ENCODE measurements around the gene MOXD1.

Gene MOXD1

DNA sequence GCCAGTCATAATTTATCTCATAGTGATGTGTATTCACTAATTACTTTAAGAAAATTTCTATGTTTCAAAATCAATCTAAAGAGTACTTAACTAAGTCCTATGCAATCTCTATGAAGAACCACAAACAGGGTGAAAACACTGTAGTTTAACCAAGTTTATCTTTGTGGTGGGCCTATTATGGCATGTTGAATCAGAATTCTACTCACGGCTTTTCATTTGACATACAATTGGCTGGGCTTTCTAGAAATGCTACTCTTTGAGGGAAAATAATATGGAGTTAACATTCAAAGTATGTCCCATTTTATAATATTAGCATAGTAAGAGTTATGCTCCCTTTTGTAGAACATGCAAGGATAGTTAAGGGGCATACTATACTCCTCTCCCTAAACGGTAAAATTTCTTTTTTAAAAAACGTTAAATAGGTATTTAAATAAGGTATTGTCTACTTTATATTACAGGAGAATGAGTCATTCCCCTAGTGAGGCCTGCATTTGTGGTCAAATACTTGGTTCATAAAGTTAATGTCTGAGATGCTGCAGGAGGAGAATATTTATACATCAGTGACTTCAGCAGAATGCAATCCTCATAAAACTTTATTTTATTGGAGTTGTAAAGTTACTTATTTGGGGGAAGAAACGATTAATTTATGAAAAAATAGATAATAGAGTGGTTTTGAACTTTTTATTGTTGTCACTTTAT, 1.8 kb downstream of the MOXD1 start:
- Histone ChIP-seq H3K27me3 (ENCODE audit: control insufficient read depth in 1 of 2, insufficient read depth in 2 of 2, low read length in 2 of 2) (peaks cover 7 to 23% of the 10 kb centered on the region in 2 donors), H3K9ac (ENCODE audit: low read length in 2 of 2) (no peak overlapping the region), H3K4me3 (ENCODE audit: low read length in 2 of 2) (no peak overlapping the region), H3K36me3 (ENCODE audit: control insufficient read depth in 2 of 2, insufficient read depth in 2 of 2, low read length in 2 of 2) (no peaks in the 10 kb centered on the region), H3K4me1 (ENCODE audit: control insufficient read depth, insufficient read depth, low read length) (peaks cover 4% of the 10 kb centered on the region), H3K27ac (ENCODE audit: low read length) (no peak overlapping the region), H3K9me3 (ENCODE audit: control insufficient read depth in 2 of 2, low read length in 2 of 2) (peaks cover 0 to 3% of the 10 kb centered on the region in 2 donors)

DNA sequence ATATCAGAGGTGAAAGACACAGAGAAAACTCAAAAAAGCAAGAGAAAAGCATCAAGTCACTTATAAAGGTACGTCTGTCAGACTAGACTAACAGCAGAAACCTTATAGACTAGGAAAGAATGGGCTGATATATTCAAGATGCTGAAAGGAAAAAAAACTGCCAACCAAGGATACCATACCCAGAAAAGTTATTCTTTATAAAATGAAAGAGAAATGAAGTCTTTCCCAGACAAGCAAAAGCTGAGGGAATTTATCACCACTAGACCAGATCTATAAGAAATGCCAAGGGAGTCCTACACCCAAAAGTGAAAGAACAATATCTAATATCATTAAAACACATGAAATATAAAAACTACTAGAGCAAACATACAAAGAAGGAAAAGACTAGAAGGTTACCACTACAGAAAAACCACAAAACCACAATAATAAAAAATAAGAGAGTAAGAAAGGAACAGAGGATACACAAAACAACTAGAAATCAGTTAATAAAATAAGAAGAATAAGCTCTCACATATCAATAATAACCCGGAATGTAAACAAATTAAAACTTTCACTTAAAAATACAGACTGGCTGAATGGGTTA, 6.2 kb downstream of the MOXD1 start:
- H3K9me3 ChIP-seq (ENCODE audit: control insufficient read depth in 2 of 2, low read length in 2 of 2): peaks cover 0 to 9% of the 10 kb centered on the region in 2 donors
- no peak overlapping the region for H3K4me3 ChIP-seq (ENCODE audit: low read length in 2 of 2)
- H3K27ac ChIP-seq (ENCODE audit: low read length): no peak overlapping the region
- H3K36me3 ChIP-seq (ENCODE audit: control insufficient read depth in 2 of 2, insufficient read depth in 2 of 2, low read length in 2 of 2): no peaks in the 10 kb centered on the region
- no peak overlapping the region for H3K9ac ChIP-seq (ENCODE audit: low read length in 2 of 2)
- H3K4me1 ChIP-seq (ENCODE audit: control insufficient read depth, insufficient read depth, low read length): no peaks in the 10 kb centered on the region
- peaks cover 0 to 1% of the 10 kb centered on the region in 2 donors for H3K27me3 ChIP-seq (ENCODE audit: control insufficient read depth in 1 of 2, insufficient read depth in 2 of 2, low read length in 2 of 2)

DNA sequence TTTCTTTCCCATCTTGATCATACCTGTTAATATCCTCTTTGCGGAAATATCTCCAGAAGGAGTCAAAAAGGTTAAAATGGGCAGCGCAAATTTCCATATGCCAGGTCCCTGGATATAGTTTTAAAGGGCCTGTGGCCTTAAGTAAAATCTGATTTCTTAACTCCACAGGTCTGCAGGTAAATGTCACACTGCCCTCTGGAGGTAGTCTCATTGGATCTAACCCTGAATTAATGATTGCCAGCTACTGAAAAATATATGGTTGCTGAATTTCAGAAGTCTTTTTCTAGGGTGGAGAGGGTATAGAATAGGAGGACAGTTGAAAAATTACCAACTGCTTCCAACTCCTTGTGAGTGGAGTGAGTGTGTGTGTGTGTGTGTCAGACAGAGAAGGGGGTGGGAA, 8.5 kb downstream of the MOXD1 start:
- no peak overlapping the region for H3K9ac ChIP-seq (ENCODE audit: low read length in 2 of 2)
- no peaks in the 10 kb centered on the region for H3K4me1 ChIP-seq (ENCODE audit: control insufficient read depth, insufficient read depth, low read length)
- no peak overlapping the region for H3K27ac ChIP-seq (ENCODE audit: low read length)
- H3K36me3 ChIP-seq (ENCODE audit: control insufficient read depth in 2 of 2, insufficient read depth in 2 of 2, low read length in 2 of 2): no peaks in the 10 kb centered on the region
- no peak overlapping the region for H3K4me3 ChIP-seq (ENCODE audit: low read length in 2 of 2)
- H3K27me3 ChIP-seq (ENCODE audit: control insufficient read depth in 1 of 2, insufficient read depth in 2 of 2, low read length in 2 of 2): no peaks in the 10 kb centered on the region
- peaks cover 0 to 9% of the 10 kb centered on the region in 2 donors for H3K9me3 ChIP-seq (ENCODE audit: control insufficient read depth in 2 of 2, low read length in 2 of 2)

DNA sequence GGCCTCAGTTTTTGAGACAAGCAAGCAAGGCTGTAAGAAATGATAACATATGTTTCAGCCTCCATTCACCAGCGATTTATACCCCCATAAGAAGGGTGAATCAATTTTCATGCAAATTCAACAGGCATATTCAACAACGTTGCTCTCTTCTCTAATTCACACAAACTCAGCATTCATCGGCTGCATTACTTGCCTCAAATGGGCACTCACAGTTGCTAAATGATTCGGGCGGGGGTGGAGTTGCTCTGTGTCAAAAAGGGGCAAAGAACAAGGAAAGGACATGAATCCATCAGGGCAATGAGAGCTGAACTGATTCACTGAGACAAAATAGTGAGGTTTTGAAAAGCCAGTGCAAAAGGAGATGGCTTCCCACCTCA, 9.0 kb downstream of the MOXD1 start:
- Histone ChIP-seq H3K4me3 (ENCODE audit: low read length in 2 of 2) (no peak overlapping the region), H3K9me3 (ENCODE audit: control insufficient read depth in 2 of 2, low read length in 2 of 2) (peaks cover 0 to 9% of the 10 kb centered on the region in 2 donors), H3K4me1 (ENCODE audit: control insufficient read depth, insufficient read depth, low read length) (no peaks in the 10 kb centered on the region), H3K9ac (ENCODE audit: low read length in 2 of 2) (no peak overlapping the region), H3K27me3 (ENCODE audit: control insufficient read depth in 1 of 2, insufficient read depth in 2 of 2, low read length in 2 of 2) (no peaks in the 10 kb centered on the region), H3K27ac (ENCODE audit: low read length) (no peak overlapping the region), H3K36me3 (ENCODE audit: control insufficient read depth in 2 of 2, insufficient read depth in 2 of 2, low read length in 2 of 2) (no peaks in the 10 kb centered on the region)

DNA sequence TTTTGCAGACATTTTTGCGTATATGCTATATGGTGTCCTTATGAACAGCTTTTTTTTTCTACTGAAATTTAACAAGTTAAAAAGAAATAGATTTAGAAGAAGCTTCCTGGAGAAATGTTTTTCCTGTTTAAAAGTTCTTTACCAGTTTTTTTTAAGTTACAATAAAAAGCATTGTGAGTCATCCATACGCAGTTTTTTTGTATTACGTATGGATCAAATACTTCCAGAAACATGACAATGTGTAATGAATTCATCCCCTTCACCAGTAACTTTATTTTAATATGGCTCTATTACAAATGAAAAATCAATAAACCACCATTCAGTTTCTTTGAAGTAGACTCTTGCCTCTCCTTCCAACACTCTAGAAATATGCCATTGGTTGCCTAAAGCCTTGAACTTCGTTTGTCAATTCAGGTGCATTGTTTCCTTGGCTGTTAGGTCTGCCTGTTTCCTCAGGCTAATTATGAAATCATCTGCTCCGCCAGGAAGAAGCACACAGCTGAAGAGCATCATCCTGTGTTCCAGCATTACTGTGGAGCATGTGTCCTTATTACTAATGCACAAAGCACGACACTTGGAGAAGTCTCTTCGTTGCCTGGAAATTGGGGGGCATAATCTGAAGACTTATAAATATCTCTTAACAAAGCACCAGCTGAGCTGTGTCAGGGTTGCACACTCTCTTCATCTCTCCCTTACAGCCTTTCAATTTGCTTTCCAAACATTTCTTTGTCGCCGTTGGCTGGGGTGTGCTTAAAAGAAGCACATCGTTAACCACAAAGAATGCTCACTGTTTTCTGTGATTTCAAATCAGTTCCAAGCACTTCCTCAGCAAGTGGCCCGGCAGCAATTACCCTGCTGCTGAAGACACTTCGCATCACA, 9.6 kb downstream of the MOXD1 start:
- Histone ChIP-seq H3K9ac (ENCODE audit: low read length in 2 of 2) (no peak overlapping the region), H3K36me3 (ENCODE audit: control insufficient read depth in 2 of 2, insufficient read depth in 2 of 2, low read length in 2 of 2) (no peaks in the 10 kb centered on the region), H3K4me1 (ENCODE audit: control insufficient read depth, insufficient read depth, low read length) (no peaks in the 10 kb centered on the region), H3K9me3 (ENCODE audit: control insufficient read depth in 2 of 2, low read length in 2 of 2) (peaks cover 0 to 9% of the 10 kb centered on the region in 2 donors), H3K4me3 (ENCODE audit: low read length in 2 of 2) (no peak overlapping the region), H3K27ac (ENCODE audit: low read length) (no peak overlapping the region), H3K27me3 (ENCODE audit: control insufficient read depth in 1 of 2, insufficient read depth in 2 of 2, low read length in 2 of 2) (no peaks in the 10 kb centered on the region)

DNA sequence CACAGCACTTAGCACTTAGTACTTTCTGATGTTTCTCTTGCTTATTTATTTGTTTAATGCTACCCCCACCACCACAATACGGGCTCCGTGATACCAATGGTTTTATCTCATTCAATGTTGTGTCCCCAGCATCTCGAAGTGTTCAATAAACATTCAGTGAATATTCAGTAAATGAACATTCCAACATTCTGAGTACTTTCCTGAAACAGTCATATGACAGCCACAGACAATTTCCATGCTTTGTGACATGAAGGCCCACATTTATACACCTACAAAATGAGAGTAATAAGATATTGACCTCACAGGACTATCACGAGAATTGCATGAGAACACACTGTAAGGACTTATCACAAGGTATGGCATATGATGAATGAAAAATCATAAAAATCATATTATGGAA, 10.8 kb downstream of the MOXD1 start:
- H3K4me3 ChIP-seq (ENCODE audit: low read length in 2 of 2): no peak overlapping the region
- no peaks in the 10 kb centered on the region for H3K36me3 ChIP-seq (ENCODE audit: control insufficient read depth in 2 of 2, insufficient read depth in 2 of 2, low read length in 2 of 2)
- H3K27ac ChIP-seq (ENCODE audit: low read length): no peak overlapping the region
- H3K9me3 ChIP-seq (ENCODE audit: control insufficient read depth in 2 of 2, low read length in 2 of 2): peaks cover 0 to 9% of the 10 kb centered on the region in 2 donors
- H3K27me3 ChIP-seq (ENCODE audit: control insufficient read depth in 1 of 2, insufficient read depth in 2 of 2, low read length in 2 of 2): no peaks in the 10 kb centered on the region
- H3K4me1 ChIP-seq (ENCODE audit: control insufficient read depth, insufficient read depth, low read length): no peaks in the 10 kb centered on the region
- no peak overlapping the region for H3K9ac ChIP-seq (ENCODE audit: low read length in 2 of 2)

DNA sequence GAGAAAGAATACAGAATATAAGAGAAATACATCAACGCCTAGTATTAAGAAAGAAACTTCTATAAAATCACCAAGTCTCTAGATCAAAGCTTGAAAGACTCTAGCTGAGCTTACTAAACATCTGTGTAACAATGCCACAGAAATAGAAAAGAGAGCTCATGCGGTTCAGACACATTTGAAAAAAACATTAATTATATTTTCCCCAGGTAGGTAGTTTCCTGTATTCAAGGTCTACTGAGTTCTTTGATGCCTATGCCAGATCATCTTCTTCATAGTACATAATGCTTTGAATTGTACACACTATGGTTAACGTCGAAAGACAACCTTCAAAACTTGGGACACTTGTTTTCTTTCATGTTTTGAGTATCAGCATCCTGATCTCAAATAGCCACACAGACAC, 11.3 kb downstream of the MOXD1 start:
- Histone ChIP-seq H3K27ac (ENCODE audit: low read length) (no peak overlapping the region), H3K4me1 (ENCODE audit: control insufficient read depth, insufficient read depth, low read length) (no peaks in the 10 kb centered on the region), H3K36me3 (ENCODE audit: control insufficient read depth in 2 of 2, insufficient read depth in 2 of 2, low read length in 2 of 2) (no peaks in the 10 kb centered on the region), H3K9me3 (ENCODE audit: control insufficient read depth in 2 of 2, low read length in 2 of 2) (peaks cover 0 to 8% of the 10 kb centered on the region in 2 donors), H3K27me3 (ENCODE audit: control insufficient read depth in 1 of 2, insufficient read depth in 2 of 2, low read length in 2 of 2) (no peaks in the 10 kb centered on the region), H3K9ac (ENCODE audit: low read length in 2 of 2) (no peak overlapping the region), H3K4me3 (ENCODE audit: low read length in 2 of 2) (no peak overlapping the region)

DNA sequence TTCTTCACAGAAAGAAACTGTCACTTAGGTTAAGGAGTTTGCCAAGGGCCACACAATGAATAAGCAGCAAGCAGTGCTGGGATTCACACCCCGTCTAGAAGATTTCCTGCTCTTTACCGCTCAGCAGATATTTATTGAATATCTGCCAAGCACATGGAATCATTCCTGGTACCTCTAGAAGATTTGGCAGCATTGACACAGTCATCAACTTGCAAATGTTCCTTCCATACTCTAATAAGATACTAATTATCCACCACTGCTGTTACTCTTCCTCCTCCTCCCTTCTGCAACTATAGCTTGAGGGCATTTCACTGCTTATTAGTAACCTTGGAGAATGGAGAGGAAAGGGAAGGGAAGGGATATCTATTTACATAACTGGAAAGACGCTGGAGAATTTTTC, 13.0 kb downstream of the MOXD1 start:
- Histone ChIP-seq H3K9ac (ENCODE audit: low read length in 2 of 2) (no peak overlapping the region), H3K36me3 (ENCODE audit: control insufficient read depth in 2 of 2, insufficient read depth in 2 of 2, low read length in 2 of 2) (no peaks in the 10 kb centered on the region), H3K9me3 (ENCODE audit: control insufficient read depth in 2 of 2, low read length in 2 of 2) (no peaks in the 10 kb centered on the region), H3K27ac (ENCODE audit: low read length) (no peak overlapping the region), H3K27me3 (ENCODE audit: control insufficient read depth in 1 of 2, insufficient read depth in 2 of 2, low read length in 2 of 2) (no peaks in the 10 kb centered on the region), H3K4me1 (ENCODE audit: control insufficient read depth, insufficient read depth, low read length) (no peaks in the 10 kb centered on the region), H3K4me3 (ENCODE audit: low read length in 2 of 2) (no peak overlapping the region)

DNA sequence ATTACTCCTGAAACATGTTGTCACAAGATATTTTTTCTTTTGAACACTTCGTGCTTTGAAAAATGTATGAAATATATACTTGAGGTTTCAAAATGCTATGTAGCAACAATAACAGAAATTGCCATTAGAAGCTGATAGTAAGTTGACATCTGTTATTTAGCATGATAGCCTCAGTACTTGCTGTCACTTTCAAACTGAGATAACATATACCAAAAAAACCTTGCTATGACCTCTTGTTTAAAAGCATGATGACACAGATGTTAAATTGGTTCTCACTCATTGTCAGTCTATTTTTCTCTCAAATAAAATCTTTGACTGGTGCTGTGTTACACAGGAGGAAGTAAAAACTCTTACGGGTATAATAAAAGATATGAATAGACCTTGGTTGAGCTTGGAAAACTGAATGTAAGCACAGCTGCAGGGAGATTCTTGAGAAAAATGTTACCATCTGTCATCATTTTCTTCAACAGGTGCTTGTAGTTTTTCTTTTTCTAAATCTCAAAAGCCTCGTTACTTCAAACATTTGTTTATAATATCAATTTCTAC, 18.6 kb downstream of the MOXD1 start:
- Histone ChIP-seq H3K9ac (ENCODE audit: low read length in 2 of 2) (no peak overlapping the region), H3K4me3 (ENCODE audit: low read length in 2 of 2) (no peak overlapping the region), H3K27me3 (ENCODE audit: control insufficient read depth in 1 of 2, insufficient read depth in 2 of 2, low read length in 2 of 2) (no peaks in the 10 kb centered on the region), H3K4me1 (ENCODE audit: control insufficient read depth, insufficient read depth, low read length) (no peaks in the 10 kb centered on the region), H3K36me3 (ENCODE audit: control insufficient read depth in 2 of 2, insufficient read depth in 2 of 2, low read length in 2 of 2) (no peaks in the 10 kb centered on the region), H3K9me3 (ENCODE audit: control insufficient read depth in 2 of 2, low read length in 2 of 2) (no peaks in the 10 kb centered on the region), H3K27ac (ENCODE audit: low read length) (no peak overlapping the region)

DNA sequence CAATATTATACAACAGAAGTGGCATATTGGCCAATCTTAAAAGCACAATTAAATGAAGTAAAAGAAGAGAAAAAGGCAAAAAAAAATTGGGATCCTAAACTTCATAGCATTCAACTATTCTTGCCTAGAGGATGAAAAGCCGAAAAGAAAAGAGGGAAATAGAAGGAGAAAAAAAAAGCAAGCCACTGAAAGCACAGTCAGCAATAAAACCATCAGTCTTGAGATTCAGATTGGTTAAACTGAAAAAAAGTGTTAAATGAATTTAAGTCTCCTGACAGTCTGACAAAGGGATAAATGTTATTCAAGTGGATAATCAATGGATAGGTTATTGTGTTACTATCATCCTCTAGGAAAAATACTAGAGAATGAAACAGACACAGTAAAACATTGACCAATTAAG, 19.9 kb downstream of the MOXD1 start:
- H3K4me1 ChIP-seq (ENCODE audit: control insufficient read depth, insufficient read depth, low read length): no peaks in the 10 kb centered on the region
- H3K36me3 ChIP-seq (ENCODE audit: control insufficient read depth in 2 of 2, insufficient read depth in 2 of 2, low read length in 2 of 2): no peaks in the 10 kb centered on the region
- no peak overlapping the region for H3K27ac ChIP-seq (ENCODE audit: low read length)
- no peak overlapping the region for H3K4me3 ChIP-seq (ENCODE audit: low read length in 2 of 2)
- no peaks in the 10 kb centered on the region for H3K9me3 ChIP-seq (ENCODE audit: control insufficient read depth in 2 of 2, low read length in 2 of 2)
- H3K27me3 ChIP-seq (ENCODE audit: control insufficient read depth in 1 of 2, insufficient read depth in 2 of 2, low read length in 2 of 2): no peaks in the 10 kb centered on the region
- no peak overlapping the region for H3K9ac ChIP-seq (ENCODE audit: low read length in 2 of 2)
